Activated naive CD8-positive, alpha-beta T cell treated with anti-CD3 and anti-CD28 coated beads, Interleukin-2, amount 10 ng/mL, durations not matched to agents 7 days and 5 days (primary cell): ENCODE measurements around the gene RTN4. TPM values are rescaled to one million over a fixed set of nuclear protein-coding genes. Genes with fewer than 3 reads are reported as not detected.
A peak's percentile ranks its signal among the peaks of the same experiment; 100 is the strongest.
"Not testable (repeated sequence)": the region's sequence is repeated elsewhere in the genome, so short reads cannot be mapped to it uniquely, and the experiment has no call there.

ENCODE experiments used
- ATAC-seq: fragments of 150-1000 bp; cut with Tn5 transposase; one replicate; pipeline ENCODE4 v1.10.0; 2021; ENCODE audit warnings: low read depth, moderate library complexity
- POLR2A ChIA-PET: fragments of 350-600 bp; sonication (Branson Sonifier 250); formaldehyde crosslinking; loops from one replicate; lab custom pipeline; 2021; ENCODE audit warnings: antibody characterized with exemption; lab: Charles Lee
- DNase-seq: peaks from one replicate; pipeline ENCODE4 v3.0.0; 2021
- H3K27ac Mint-ChIP-seq: one replicate; pipeline ENCODE4 v1.8.0; 2022; ENCODE audit warnings: mild to moderate bottlenecking, mixed read lengths
- H3K27me3 Mint-ChIP-seq: one replicate; pipeline ENCODE4 v1.8.0; 2022; ENCODE audit warnings: mild to moderate bottlenecking, moderate library complexity, mixed read lengths
- H3K36me3 Mint-ChIP-seq: one replicate; pipeline ENCODE4 v1.8.0; 2021; ENCODE audit warnings: mild to moderate bottlenecking, mixed read lengths
- H3K4me1 Mint-ChIP-seq: one replicate; pipeline ENCODE4 v1.8.0; 2021; ENCODE audit warnings: mixed read lengths
- H3K4me3 Mint-ChIP-seq: one replicate; pipeline ENCODE4 v1.8.0; 2022; ENCODE audit warnings: mild to moderate bottlenecking, moderate library complexity, mixed read lengths
- H3K9me3 Mint-ChIP-seq: one replicate; pipeline ENCODE4 v1.8.0; 2021; ENCODE audit warnings: mixed read lengths
- total RNA-seq, 2 experiments: library from RNA; stranded (reverse); gene quantifications; one replicate each; pipeline ENCODE4 v1.2.3, GENCODE V29; 2021

Gene RTN4
- total RNA-seq, 2 experiments from 2014 or later, result 82.2 to 88.2 TPM

DNA sequence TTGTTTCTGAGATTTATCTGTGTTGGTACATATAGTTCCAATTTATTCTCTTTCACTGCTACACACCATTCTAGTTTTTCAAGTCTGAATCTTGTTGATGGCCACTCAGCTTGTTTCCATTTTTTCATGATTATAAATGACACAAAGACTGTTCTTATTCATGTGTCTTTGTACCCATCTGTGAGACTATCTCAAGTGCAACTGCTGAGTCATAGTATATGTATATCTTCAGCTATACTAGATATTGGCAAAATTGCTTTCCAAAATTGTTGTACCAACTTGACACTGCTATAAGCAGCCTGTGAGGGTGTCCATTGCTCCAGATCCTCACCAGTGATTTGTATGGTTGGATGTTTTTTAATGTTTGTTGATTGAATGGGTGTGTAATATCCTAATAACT, 37.2 kb upstream of the RTN4 start:
- Mint-ChIP-seq H3K27me3 (peaks cover 3% of the 10 kb centered on the region), H3K9me3 (no peaks in the 10 kb centered on the region), H3K4me3 (no peak overlapping the region), H3K4me1 (peaks cover 1% of the 10 kb centered on the region), H3K36me3 (no peaks in the 10 kb centered on the region), H3K27ac (no peak overlapping the region)
- DNase-seq (no peak), ATAC-seq (no peak)
- POLR2A ChIA-PET, result no interaction called here

DNA sequence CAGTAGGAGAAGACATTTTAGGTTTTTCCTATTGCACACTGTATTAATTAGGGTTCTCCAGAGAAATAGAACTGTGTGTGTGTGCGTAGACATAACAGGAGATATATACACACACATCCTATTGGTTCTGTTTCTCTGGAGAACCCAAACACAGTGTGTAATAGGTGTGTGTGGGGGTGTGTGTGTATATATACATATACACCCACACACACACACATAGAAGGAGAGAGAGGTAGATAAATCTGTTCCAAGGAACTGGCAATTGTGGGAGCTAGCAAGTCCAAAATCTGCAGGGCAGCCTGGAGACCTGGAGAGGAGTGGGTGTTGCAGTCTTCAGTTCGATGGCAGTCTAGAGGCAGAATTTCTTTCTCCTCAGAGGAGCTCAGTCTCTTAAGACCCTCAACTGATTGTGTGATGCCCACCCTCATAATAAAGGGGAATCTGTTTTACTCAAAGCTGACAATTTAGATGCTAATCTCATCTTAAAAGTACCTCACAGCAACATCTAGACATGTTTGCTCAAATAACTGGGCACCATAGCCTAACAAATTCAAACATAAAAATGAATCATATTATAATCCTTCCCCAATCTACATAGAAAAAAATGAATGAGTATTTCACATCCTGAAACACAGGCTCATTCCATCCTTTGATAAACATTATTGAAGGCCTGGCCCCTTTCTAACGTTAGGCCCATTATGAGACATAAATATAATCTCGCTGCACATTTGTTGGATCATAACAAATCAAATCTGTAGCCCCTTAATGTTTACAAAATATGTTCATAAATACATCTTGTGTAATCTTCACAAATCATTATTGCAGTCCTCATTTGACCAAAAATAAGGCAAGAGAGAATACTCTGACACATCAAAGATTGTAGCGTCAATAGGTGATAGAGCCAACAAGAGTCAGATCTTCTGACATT, 35.1 kb upstream of the RTN4 start:
- POLR2A ChIA-PET, result no interaction called here
- Mint-ChIP-seq H3K4me1 (no peaks in the 10 kb centered on the region), H3K27me3 (peaks cover 3% of the 10 kb centered on the region), H3K9me3 (peaks cover under 1% of the 10 kb centered on the region), H3K27ac (no peak overlapping the region), H3K4me3 (no peak overlapping the region), H3K36me3 (peaks cover under 1% of the 10 kb centered on the region)
- no peak for DNase-seq
- no peak for ATAC-seq

DNA sequence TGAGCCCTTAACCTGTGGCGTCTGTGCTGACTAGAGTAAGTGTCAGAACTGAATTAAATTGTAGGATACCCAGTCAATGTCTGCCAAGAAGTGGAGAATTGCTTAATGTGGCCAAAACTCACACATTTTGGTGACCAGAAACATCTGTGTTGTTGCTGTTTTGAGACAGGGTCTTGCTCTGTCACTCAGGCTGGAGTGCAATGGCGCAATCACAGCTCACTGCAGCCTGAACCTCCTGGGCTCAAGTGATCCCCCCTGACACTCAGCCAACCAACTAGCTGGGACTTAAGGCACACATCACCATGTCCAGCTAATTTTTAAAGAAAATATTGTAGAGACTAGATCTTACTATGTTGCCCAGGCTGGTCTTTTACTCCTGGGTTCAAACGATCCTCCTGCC, 34.4 kb upstream of the RTN4 start:
- POLR2A ChIA-PET, result no interaction called here
- no peak overlapping the region for H3K27ac Mint-ChIP-seq

DNA sequence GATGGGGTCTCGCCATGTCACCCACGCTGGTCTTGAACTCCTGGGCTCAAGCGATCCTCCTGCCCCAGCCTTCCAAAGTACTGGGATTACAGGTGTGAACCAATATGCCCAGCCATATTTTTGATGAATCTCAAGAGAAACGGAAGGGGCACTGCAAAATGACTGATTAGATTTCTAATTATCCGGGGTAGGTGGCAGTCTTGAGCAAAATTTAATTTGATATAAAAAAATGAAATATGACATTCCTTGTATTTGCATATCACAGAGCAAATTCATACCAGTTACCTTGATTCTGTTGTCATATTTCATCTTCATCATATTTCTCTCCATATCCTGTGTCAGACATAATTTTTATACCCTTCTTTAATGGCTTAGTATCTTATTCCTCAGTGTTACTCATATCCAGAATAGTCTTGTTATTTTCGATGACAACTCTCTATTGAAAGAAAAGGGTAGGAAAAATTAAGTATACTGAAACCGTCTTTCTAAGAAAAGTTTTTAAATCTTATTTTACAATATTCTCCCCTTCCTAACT, 30.0 kb upstream of the RTN4 start:
- peaks cover 1% of the 10 kb centered on the region for H3K36me3 Mint-ChIP-seq
- POLR2A ChIA-PET, result no interaction called here
- no peaks in the 10 kb centered on the region for H3K27me3 Mint-ChIP-seq
- H3K9me3 Mint-ChIP-seq, result peaks cover 6% of the 10 kb centered on the region
- no peak for ATAC-seq
- DNase-seq, result no peak
- no peak overlapping the region for H3K27ac Mint-ChIP-seq
- peaks cover 2% of the 10 kb centered on the region for H3K4me1 Mint-ChIP-seq
- no peak overlapping the region for H3K4me3 Mint-ChIP-seq

More for the DNA sequence above, 34.4 kb upstream of the RTN4 start:
- Mint-ChIP-seq H3K27me3 (peaks cover 3% of the 10 kb centered on the region), H3K4me1 (no peaks in the 10 kb centered on the region), H3K4me3 (no peak overlapping the region), H3K36me3 (peaks cover 1% of the 10 kb centered on the region), H3K9me3 (peaks cover 2% of the 10 kb centered on the region)
- no peak for DNase-seq
- no peak for ATAC-seq

DNA sequence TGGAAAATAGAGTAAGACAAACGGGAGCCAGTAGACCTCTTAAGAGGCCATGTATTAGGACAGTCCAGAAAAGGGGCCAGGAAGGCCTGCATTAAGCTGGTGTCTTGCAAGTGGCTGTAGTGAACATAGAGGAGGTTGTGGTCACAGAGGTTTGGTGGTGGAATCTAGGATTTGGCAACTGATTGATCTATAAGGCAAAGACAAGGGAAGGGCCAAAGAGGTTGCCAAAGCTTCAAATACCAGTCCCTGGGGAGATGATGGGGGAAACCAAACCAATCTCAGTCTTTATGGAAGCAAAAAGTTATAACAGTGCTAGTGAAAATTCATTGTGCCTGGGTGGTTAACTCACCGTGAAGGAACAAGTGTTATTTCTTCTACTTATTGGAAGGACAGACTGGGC, 28.7 kb upstream of the RTN4 start:
- no peak for DNase-seq
- no peak overlapping the region for H3K4me3 Mint-ChIP-seq
- no peak for ATAC-seq
- peaks cover 6% of the 10 kb centered on the region for H3K9me3 Mint-ChIP-seq
- H3K27ac Mint-ChIP-seq, result no peak overlapping the region
- peaks cover 1% of the 10 kb centered on the region for H3K36me3 Mint-ChIP-seq
- peaks cover 2% of the 10 kb centered on the region for H3K4me1 Mint-ChIP-seq
- POLR2A ChIA-PET, result no interaction called here
- H3K27me3 Mint-ChIP-seq, result peaks cover 2% of the 10 kb centered on the region

DNA sequence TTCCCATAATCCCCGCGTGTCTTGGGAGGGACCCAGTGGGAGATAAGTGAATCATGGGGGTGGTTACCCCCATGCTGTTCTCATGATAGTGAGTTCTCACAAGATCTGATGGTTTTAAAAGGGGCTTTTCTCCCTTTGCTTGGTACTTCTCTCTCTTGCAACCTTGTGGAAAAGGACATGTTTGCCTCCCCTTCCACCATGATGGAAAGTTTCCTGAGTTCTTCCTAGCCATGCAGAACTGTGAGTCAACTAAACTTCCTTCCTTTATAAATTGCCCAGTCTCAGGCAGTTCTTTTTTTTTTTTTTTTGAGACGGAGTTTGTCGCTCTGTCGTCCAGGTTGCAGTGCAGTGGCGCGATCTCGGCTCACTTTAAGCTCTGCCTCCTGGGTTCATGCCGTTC, 26.5 kb upstream of the RTN4 start:
- ATAC-seq (no peak), DNase-seq (no peak)
- peaks cover 1% of the 10 kb centered on the region for H3K36me3 Mint-ChIP-seq
- no peak overlapping the region for H3K4me3 Mint-ChIP-seq
- H3K9me3 Mint-ChIP-seq, result peaks cover 6% of the 10 kb centered on the region
- H3K4me1 Mint-ChIP-seq, result peaks cover 2% of the 10 kb centered on the region
- H3K27ac Mint-ChIP-seq, result no peak overlapping the region
- POLR2A ChIA-PET, result no interaction called here
- peaks cover 4% of the 10 kb centered on the region for H3K27me3 Mint-ChIP-seq

DNA sequence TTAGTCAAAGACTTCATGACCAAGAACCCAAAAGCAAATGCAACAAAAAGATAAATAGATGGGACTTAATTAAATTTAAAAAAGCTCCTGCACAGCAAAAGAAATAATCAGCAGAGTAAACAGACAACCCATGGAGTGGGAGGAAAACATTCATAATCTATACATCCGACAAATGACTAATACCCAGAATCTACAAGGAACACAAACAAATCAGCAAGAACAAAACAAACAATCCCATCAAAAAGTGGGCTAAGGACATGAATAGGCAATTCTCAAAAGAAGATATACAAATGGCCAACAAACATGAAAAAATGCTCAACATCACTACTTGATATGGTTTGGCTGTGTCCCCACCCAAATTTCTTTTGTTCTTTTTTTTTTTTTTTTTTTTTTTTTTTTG, 25.8 kb upstream of the RTN4 start:
- H3K4me3 Mint-ChIP-seq, H3K36me3 Mint-ChIP-seq, H3K27me3 Mint-ChIP-seq, H3K27ac Mint-ChIP-seq, H3K9me3 Mint-ChIP-seq, DNase-seq, POLR2A ChIA-PET, H3K4me1 Mint-ChIP-seq, ATAC-seq: not testable (repeated sequence)

DNA sequence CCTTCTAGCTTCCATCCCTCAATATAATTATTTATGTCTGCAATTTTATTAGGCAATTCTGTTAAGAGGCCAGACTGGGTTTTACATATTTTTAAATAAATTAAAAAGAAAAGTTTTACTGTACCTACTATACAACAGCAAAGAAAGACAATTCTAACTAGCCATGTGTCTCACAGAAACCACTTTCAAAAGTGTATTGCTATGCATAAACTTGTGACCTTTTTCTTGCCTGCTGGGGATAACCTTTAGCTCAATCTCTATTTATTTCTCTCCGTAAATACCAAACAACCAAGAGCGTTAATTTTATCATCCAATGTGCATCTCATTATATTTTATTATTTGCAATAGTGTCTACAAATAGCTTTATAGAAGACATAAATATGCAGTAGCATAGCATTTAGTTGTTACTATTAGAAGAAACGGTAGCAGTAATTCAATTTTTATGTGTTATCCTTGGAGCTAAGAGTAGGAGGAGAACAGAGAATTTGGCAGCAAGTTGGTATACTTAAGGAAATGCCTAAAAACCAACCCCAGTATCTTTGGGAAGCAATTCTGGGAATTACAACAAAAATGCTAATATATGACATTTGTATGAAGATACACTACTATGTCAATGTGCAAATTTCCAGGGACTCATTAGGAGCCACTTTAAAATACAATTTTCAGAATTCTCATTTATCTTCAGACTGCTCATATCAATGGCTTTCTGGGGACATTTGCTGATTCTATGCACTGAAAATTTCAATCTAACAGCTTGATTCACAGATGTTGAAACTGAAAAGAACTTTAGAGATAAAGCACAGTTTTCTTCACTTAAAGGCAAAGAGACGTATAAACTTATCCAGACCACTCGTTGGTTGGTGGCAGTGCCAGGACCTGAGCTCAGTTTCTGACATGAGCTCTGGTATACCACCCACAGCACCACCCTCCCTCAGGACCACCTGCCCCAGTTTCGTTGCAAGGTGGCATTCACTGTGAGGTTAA, 23.0 kb upstream of the RTN4 start:
- Mint-ChIP-seq H3K9me3 (peaks cover 3% of the 10 kb centered on the region), H3K4me3 (no peak overlapping the region), H3K4me1 (no peaks in the 10 kb centered on the region), H3K27me3 (peaks cover 4% of the 10 kb centered on the region), H3K36me3 (no peaks in the 10 kb centered on the region), H3K27ac (no peak overlapping the region)
- DNase-seq (no peak), ATAC-seq (no peak)
- POLR2A ChIA-PET, result no interaction called here

DNA sequence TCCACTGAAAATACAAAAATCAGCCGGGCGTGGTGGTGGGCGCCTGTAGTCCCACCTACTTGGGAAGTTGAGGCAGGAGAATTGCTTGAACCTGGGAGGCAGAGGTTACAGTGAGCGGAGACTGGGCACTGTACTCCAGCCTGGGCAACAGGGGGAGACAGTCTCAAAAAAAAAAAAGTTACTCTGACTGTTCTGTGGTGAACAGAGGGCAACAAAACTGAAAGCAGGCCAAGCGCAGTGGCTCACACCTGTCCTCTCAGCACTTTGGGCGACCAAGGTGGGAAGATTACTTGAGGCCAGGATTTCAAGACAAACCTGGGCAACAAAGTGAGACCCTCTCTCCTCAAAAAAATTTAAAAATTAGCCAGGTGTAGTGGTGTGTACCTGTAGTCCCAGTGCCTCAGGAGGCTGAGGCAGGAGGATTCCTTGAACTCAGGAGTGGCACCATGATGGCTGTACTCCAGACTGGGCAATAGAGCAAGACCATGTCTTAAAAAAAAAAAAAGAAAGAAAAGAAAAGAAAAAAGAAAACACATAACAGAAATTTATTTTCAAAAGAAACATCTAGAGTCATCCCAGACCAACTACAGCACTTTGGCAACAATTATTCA, 13.6 kb upstream of the RTN4 start:
- Mint-ChIP-seq H3K36me3 (peaks cover 3% of the 10 kb centered on the region), H3K27ac (no peak overlapping the region), H3K4me3 (no peak overlapping the region), H3K9me3 (no peaks in the 10 kb centered on the region), H3K27me3 (no peaks in the 10 kb centered on the region), H3K4me1 (peaks cover 3% of the 10 kb centered on the region)
- ATAC-seq (peak; percentile 42), DNase-seq (no peak)
- POLR2A ChIA-PET, result no interaction called here

DNA sequence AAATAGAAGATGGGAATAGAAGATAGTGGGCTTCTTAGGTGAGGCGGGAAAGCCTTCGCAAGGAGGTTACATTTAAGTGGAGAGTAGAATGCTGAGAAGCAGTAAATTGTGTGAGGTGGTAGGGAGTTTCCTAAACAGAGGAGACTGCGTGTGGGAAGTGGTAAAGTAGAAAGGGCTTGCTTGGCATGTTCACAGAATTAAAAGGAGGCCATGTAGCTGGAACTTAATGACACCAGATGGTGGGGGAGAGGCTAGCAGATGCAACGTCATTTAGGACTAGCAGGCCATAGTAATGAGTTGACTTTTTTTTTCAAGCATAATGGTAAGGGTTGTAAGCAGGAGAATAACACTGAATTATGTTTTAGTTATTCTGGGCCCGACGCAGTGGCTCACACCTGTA, 13.0 kb upstream of the RTN4 start:
- Mint-ChIP-seq H3K27ac (no peak overlapping the region), H3K27me3 (no peaks in the 10 kb centered on the region), H3K36me3 (peaks cover 3% of the 10 kb centered on the region), H3K9me3 (no peaks in the 10 kb centered on the region), H3K4me1 (peaks cover 3% of the 10 kb centered on the region), H3K4me3 (no peak overlapping the region)
- POLR2A ChIA-PET, result no interaction called here
- ATAC-seq (no peak), DNase-seq (no peak)

DNA sequence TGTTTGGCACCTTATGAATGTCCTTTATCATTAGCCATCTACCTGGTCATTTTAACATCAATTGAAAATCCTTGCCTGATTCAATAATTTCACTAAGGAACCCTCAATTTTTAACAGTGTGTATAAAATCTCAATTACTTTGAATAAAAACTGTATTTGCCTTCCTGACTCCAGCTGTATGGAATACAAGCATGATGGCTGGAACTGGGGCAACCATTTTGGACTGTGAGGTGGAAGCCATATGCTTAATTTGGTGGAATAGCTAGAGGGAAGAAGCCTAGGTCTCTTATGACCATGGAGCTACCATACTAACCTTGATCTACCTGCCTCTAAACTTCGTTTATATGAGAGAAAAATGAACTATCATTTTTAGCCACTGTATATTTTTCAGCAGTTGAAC, 12.5 kb upstream of the RTN4 start:
- H3K27me3 Mint-ChIP-seq, result no peaks in the 10 kb centered on the region
- peaks cover 3% of the 10 kb centered on the region for H3K36me3 Mint-ChIP-seq
- ATAC-seq, result no peak
- no peak for DNase-seq
- POLR2A ChIA-PET, result interaction anchor here (0.9 kb wide), 1 partner anchor 12 kb away, joined by 3 read pairs; the partner anchor contains the start of gene RTN4
- no peak overlapping the region for H3K27ac Mint-ChIP-seq
- no peaks in the 10 kb centered on the region for H3K9me3 Mint-ChIP-seq
- no peak overlapping the region for H3K4me3 Mint-ChIP-seq
- H3K4me1 Mint-ChIP-seq, result peaks cover 3% of the 10 kb centered on the region

DNA sequence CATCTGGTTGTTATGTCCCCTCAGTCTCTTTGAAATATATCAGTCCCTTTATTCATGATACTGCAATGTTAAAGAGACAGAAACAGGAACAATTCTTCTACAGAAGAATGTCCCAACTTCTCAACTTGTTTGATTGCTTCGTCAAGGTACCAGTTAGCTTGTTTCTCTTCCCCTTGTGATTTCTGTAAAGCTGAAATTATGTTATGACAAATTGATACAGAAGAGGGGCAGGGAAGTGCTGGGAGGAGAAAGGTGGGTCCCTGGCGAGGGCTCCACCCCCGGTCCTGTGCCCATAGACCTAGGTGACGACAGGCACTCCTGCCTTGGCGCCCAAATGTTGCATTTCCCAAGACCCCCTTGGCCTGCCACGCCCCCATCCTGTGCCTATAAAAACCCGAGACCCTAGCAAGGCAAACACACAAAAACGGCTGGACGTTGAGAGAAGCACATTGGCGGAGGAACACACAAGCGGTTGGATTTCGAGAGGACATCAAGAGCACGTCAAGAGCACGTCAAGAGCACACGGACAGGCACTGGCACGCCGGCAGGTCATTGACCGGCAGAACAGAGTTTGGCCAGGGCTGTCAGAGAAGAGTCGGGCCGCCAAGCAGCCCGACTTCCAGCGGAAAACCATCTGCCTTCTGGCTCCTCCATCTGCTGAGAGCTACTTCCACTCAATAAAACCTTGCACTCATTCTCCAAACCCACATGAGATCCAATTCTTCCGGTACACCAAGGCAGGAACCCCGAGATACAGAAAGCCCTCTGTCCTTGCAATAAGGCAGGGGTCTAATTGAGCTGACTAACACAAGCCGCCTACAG, 11.5 kb upstream of the RTN4 start:
- Mint-ChIP-seq H3K4me1 (peaks cover 4% of the 10 kb centered on the region), H3K36me3 (peaks cover 3% of the 10 kb centered on the region), H3K4me3 (no peak overlapping the region), H3K9me3 (no peaks in the 10 kb centered on the region), H3K27ac (no peak overlapping the region), H3K27me3 (no peaks in the 10 kb centered on the region)
- POLR2A ChIA-PET, result interaction anchor here (0.9 kb wide), 1 partner anchor 11 kb away, joined by 3 read pairs; the partner anchor contains the start of gene RTN4
- no peak for ATAC-seq
- no peak for DNase-seq
